SKM-1 (cell line): Measurements from ENCODE around the gene ASTL.
A peak's percentile ranks its signal among the peaks of the same experiment; 100 is the strongest.

Experiments
- DNase-seq: peaks from one replicate; lab custom pipeline; 2025; ENCODE audit not compliant: unreplicated experiment; lab: John Stamatoyannopoulos, UW

ASTL gene

DNA sequence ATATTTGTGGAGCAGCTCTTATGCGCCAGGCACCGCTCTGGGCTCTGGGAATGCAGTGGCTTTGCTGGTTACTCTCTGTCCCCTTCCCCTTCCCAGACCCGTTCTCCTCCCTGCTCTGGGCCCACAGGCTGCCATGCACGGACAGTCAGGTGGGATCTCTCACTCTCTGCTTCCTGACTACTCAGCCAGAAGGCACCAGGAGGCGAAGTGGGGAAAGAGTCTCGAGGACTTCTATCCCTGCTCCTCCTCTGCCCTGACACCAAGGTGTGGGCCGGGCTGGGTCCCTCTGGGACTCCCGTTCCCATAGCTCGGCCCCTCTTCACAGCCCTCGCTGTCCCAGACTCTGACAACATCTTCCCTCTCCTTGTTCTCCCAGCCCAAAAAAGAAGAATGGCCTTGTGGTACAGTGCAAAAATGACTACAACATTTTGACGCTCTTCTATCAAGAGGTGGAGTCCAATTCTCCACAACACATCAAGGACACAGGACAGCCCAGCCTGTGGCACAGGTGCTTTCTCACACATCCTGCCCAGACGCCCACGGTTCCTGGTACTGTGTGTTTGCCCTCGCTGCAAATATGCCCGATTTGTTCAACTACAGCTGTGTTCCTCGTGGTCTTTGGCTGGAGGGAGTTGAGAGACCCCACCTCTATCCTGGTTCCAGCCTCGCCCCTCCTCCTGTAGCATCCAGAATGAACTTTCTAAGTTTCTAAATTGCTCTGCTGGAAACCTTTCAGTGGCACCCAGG is 21.0 kb upstream of the ASTL start:
- DNase-seq, result no peak

DNA sequence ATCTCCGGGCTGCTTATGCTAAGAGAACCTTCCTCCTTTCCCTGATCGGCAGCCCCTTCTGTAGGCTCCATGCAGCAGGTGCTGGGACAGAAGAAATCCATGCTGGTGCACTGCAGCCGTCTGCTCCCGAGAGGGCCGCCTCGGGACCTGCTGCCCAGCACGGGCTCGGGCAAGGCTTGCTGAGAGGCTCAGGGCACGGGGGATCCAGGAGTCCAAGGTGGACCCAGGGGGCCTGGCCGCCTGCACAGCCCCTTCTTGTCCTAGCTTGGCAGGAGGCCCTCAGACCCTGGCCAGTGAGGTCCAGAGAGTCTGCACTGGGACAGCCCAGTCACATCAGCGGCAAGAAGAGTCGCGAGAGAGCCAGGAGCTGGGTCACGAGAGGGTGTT is 20.2 kb upstream of the ASTL start:
- no peak for DNase-seq

DNA sequence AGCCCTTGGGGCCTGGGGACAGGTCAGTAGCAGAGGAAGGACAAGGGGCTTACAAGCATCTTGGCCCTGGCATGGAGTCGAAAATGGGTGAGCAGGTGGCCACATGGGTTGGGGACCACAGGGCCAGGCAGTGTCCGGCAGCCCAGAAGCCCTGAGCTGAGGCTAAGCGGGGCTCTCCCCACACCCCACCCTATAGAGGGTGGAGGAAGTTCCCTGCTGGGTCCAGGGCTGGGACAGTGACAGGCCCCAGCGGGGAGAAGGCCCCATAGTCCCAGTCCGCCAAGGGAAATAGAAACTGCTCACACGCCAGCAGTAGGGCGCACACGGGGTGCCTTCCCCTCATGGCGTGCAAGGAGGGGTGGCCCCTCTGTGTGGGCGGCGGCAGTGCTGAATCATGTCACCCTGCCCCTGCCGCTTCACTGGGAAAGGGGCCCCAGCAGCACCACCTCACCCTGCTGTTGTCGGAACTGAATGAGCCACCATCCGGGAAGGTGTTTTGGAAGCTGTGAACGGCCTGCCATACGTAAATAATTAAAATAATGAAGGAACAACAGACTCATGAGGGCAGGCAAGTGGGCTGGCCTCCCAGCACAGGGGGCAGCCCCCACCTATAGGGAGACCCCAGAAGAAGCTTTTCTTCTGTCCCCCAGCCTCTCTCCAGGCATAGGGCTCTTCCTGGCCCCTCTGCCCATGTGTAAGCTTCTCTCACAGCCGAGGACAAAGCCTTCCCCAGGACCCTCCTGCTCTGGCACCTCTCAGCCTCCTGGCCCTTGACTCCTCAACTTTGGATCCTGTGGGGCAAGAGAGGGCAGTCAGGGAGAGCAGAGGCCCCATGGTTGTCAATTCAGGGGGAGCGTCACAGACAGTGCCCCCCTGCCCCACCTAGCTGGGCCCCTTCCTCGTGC is 19.6 kb upstream of the ASTL start:
- no peak for DNase-seq

DNA sequence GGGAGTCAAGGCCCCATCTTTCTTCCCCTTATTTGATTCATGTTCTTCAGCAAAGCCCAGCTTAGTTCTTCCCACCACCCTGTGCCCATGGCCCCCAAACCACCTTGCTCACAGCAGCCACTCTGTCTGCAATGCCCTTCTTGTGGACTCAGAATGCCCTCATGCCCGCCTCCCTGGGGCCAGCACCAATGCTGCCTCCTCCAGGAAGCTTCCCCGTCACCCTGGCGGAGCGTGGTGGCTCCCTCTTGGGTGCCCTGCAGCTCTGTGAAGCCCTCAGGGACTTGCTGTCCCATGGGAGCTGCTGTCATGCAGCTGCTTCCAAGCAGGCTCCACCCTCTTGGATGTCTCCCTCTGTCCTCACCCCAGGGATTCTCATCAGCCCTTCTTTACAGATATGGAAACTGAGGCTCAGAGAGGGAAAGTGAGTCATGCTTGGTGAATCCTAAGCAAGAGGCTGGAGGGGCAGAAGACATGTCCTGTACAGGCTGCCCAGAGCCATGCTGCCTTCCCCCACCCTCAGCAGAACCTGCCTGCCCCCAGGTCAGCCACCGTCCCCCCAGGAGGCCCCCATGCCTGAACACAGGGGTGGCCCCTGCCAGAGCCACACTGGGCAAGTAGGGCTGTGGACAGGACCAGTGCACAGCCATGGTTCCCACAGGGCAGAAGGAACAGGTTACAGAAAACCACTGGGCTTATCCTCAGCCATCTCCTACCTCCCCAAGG is 18.8 kb upstream of the ASTL start:
- DNase-seq, result no peak

DNA sequence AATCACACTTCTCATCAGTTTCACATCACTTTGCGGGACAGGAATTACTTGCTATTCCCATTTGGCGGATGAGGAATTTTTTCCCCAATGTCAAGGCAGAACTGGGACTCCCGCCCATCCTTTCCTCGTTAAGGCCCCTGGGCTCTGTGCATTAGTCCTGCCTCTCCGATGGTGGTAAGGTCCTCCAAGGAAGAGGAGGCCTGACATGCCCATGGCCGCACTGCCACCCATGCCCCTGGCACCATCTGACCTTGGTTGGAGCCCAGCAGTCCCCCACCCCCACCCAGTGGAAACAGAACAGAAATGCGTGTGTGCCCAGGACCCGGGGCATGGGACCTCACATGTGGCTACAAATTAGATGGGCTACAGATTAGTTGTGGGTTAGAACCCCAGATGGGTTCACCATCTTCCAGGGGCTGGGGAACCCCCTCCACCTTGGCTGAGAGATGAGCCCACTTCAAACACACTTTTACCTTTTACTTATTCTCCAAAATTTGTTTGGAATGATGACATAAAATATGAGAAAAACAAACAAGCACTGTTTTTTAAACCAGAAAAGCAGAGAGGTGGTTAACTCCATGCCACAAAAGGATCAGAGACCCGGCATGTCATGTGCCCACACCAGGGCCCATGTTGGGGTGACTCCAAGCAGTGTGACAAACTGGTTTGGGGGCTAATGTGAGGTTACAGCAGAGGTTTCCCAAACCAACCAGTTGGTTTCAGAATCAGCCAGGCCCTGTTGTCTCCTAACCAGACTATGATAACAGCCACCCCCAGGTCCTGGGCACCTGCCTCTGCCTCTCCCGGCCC is 17.9 kb upstream of the ASTL start:
- no peak for DNase-seq

DNA sequence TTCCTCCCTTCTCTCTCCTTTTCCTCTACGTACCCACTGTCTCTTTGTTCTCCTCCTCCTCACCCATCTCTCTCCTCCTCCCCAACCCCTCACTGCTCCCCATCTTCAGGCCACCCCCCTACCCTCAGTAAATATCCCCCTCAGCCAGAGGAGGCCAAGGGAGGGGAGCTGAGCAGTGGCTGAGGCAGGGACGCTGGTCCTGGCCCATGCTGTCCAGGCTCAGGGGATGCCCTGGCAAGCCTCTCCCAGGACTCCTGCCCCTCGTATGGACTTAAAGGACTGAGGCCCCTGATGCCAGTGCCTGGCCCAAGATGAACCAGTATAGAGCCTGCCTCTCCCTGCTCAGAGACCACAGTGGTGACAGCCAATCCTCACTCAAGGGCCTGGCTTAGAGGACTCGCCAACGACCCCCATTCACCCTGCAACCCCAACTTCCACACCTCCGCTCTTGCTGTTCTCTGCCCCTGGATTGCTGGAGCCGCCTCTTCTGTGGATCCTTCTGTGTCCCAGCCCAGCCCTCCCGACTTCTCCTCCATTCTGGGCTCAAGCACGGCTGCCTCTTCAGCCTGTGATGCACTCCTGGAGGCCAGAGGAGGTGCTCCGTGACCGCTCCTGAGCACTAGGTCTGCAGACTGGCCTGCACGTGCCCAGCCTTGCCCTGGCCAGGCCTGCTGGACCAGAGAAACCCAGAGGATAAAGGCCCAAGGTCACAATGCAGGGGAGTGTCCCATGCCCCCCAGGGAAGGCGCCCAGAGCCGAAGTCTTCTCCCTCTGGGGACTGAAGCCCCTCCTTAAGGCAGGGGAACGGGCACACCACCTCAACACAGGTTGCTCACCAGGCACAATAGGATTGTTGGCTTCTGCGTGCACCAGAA is 16.4 kb upstream of the ASTL start:
- no peak for DNase-seq

DNA sequence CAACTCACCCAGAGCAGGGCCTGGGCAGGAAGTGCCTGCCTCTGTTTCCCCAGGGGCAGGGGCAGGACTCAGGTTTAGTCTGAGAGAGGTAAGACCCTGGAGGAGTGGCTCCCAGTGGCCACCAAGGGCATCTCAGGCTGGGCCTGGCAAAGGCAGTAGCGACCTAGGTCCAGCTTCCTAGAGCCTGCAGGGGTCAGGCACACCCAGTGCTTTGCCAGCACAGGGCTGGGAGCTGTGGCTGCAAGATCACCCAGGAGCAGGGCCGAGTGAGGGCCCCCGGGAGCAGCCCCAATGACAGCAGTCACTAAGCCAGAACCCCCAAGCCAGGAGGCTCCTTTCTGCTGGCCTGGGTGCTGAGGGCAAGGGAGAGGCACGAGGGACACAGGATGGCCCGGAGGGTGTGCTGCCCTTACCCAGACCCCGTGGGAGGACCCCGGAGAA is 15.7 kb upstream of the ASTL start:
- DNase-seq, result no peak

DNA sequence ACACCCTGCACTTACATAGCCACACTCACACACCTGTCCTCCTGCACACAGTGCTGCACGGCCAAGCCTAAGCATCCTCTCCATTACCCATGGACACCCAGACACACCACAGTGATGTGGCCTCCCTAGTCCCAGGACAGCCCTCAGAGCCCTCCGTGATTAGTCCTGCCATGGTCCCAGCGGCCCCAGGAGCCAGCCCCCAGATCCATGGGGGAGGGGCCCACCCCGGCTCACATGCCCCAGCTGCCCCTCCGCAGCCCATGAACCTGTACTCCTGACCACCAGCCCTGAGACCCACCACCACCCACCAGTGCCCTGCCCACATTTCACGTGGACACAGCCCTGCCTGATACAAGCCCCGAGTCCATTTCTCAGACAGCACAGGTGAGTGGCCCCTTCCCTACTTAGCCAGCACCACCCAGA is 15.0 kb upstream of the ASTL start:
- no peak for DNase-seq

DNA sequence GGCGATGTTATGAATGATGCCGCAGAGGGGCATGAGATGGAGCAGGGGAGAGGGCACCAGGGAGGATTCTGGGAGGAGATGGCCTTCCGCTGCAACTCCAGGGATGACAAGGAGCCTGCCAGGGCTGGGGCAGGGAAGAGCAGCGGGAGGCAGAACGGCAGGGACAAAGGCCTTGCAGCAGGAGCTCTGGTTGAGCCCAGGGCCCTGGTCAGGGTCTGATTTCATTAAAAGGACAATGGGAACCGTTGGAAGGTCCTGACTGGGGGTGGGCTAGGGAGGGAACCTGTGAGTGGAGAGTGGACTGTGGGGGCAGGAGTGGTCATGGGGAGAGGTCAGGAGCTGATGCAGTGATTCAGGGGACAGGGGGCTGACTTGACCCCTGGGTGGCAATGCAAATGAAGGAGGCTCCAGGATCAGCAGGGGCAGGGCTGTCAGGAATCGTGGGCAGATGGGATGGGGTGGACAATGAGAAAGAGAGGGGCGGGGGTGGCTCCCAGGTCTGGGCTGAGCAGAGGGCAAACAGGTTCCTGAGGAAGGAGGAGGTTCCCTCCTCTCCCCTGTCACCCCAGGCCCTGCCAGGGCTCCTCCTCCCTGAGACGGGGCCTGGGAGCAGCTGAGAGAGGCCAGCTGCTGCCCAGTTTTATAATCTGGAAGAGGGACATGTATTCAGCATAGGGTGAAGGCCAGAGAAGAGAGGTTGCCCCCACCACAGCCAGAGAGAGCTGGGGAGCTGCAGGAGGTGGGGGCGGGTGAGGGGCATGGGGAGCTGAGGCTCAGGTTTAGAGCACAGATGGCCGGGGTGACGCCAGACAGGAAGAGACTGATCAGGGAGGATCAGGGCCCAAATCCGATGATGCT is 14.2 kb upstream of the ASTL start:
- no peak for DNase-seq

DNA sequence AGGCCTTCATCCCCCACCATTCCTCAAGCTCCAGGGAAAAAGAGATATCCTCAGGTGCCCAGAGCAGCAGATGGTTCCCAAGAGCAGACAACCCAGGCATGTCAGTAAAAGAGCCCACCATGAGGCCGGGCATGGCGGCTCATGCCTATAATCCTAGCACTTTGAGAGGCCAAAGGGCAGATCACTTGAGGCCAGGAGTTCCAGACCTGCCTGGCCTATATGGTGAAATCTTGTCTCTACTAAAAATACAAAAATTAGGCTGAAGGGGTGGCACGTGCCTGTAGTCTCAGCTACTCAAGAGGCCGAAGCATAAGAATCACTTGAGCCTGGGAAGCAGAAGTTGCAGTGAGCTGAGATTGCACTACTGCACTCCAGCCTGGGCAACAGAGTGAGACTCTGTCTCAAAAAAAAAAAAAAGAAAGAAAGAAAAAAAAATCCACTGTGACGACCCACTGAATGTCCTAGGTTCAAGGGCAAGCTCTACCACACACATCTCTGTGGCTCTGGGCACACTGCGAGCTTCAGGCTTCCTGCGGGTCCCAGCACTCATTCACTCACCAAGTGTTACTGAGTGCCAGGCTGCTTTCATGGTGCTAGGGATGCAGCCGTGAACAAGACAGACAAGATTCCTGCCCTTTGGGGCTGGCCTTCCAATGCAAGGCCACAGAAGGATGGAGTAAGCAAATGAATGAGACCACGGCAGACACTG is 13.4 kb upstream of the ASTL start:
- no peak for DNase-seq

DNA sequence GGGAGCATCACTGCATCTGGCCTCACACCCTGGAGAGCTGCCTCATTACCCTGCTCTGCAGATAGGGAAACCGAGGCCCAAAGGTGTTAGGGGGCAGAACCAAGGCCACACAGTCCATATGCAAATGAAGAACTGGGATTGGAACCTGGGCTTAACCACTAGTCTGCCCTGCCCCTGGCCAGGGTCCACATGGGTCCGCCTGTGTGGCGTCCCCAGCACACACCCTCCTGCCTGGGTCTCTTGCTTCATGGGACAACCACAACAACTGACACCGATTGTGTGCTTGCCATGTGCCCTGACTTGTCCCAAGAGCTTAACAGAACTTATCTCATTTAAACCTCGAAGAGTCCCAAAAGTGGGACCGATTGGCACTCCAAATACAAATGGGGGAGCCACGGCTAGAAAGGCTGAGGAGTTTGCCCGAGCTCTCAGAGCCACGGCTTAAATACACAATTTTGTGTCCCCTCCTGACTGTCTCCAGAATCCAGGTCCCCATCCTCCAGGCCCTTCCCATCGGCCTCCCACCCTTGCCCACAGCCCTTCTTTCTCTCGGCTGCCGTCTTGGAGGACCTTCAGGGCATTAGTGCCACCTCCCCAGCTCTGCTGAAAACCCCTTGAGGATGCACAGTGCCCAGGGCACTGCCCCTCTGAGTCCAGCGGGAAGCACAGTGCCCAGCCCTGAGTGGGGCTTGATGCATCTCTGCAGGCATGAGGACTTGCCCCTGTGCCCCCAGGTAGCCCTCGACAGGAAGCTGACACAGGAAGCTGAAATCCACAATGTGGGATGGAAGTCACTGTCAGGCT is 12.7 kb upstream of the ASTL start:
- DNase-seq, result no peak

DNA sequence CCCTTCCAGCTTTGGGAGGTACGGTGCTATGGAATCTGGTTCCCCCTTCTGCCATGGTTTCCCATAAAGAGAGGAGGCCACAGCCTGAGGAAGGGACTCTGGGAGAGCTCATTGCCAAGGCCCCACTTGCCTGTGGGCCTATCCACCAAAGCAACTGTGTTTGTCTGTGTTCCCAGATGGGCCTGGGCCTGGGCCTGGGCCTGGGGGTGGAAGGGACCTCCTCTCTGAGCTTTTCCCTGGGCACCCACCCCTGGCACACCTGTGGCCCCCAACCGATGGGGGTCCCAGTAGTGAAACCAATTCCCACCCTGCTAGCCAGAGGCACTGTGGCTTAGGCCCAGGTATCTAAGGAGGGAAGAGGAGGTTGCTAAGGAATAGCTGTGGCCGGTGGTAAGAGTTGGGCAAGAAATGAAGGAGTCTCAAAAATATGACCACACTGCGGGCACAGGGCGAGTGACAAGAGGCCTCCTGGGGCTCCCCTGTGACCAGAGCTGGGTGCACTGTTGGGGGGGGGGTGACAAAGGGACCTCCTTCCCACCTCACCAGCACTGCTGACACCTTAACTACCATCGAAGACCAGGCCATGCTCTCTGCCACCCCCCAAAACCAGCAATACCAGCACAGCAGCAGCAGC is 11.8 kb upstream of the ASTL start:
- DNase-seq, result no peak

DNA sequence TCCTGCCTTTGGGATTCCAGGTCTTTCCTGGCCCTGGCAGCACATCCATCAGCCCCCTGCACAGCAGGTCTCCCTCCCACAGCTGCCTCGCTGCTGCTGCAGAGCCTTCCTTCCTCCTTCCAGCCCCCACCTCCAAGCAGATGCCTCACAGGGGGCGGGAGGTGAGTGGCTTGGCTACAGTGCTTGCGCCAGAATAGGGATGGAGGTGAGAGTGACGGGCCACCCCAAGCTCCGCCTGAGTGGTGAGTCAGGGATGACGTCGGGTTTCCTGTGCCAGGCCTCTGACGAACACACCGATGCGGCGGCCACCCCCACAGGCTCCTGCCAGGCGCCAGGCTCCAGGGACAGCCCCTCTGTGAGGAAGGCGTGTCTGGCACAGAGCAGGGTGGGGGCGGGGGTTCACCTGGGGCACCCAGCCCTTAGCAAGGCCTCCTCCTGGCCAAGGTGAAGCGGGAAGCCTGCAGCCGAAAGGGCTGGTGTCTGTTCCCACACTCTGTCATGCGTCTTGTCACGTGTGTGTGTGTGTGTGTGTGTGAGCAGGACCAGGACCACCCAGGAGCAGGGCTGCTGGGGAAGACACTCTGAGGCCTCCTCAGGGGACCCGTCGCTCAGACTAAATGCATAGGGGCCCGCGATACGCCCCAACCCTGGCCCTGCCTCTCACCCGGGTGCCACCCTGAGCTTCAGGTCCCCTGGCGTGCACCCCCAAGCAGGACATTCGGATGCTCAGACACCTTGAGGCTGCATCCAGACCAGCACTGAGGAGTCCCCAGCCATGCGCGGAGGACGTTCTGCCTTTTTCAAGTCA is 10.3 kb upstream of the ASTL start:
- peak; percentile 30 for DNase-seq

DNA sequence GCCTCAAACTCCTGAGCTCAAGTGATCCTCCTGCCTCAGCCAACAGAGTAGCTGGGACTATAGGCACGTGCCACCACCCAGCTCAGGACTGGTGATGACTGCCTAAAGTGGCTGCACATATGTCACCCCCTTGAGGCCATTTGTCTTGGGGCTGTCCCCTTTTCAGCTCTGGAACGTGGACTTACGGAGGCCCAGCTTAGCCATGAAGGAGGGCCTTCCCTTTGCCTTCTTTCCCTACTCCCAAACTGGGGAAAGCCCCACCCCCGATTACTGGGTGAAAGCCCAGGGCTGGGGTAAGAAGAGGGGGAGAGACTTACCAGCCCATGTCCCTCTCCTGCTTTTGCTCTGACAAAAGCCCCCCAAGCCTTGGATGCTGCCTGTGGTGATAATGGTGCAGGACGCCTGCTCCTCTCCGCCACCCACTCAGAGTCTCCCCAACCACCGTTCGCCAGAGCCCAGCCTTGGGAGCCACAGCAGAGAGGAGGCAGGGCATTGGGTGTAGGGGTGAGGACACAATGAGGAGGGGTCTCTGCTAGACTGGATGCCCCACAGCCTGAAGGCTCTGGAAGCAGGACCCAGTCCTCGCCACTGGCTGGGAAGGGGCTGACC is 9.4 kb upstream of the ASTL start:
- no peak for DNase-seq

DNA sequence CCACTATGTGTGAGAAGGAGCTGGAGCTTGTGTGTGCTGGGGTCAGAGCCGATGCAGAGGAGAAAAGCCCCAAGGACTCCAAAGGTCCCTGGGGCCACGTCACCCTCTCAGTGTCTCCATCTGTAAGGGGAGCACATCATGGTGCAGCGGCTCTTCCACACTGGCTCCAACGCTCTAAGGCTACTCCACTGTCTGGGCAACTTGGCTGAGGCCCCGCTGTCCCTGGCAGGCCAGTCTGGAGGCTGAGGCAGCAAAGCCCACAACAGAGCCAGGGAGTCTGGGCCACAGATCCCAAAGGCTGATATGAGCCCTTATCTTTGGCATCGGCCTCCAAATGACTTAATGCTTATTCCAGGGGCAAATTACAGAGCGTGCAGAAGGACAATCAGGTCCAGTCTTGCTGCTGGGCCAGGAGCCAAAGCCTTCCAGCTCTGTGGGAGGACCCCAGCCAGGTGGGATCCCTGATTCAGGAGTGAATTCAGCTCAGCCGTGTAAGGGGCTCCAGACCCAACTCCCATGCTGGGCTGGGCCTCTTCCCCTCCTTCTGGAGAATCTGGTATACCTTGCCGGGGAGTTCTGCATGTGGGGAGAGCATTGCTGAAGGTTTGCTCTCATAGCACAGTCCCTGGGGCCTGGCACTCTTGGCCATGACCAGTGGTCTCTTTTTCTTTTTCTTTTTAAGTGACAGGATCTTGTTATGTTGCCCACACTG is 8.7 kb upstream of the ASTL start:
- DNase-seq, result no peak
